GM19193 (cell line): Measurements from ENCODE around the gene CLDN15.

Source experiments
- POLR2A ChIP-seq: IDR thresholded peaks from 4 replicates; pipeline ENCODE4 v1.6.1; 2011; ENCODE audit not compliant: insufficient read depth, insufficient read length; ENCODE audit errors: extremely low read depth

The CLDN15 gene

DNA sequence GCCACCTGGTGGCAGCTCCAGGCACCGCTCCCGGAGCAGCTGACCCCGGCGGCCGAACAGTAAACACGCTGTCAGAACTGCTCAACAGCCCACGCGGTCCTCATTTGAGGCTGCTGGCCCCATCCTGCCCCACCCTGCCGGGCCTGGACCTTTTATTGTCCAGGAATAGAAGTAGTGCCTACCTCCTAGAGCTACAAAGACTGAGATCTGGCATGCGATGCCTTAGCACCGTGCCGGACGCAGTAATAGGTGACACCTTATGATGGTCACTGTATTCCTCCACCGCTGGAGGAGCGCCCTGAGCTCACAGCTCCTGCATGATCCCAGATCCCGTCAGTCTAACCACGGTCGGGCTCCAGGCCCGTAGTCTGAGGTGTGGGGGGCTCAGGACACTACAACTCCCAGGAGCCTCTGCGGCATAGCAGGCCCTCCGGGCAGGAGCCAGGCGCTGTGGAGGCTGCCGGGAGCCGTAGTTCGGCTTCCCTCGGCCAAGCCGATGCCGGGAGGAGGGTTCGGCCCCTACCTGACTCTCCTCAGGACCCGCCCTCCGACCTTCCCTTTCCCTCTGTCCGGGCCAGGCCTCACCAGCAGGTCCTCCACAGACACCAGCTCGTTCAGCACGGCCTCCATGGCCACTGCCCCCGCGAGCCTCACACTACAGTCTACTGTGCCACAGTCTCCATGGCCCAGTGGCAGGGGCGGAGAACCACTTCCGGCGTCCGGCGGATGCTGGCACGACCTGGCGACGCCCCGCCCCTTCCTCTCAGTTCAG is 7.0 kb upstream of the CLDN15 start, which contains the start of gene FIS1:
TSS of gene FIS1 (minus strand) at position 707 of the 772 bp plus-strand sequence. CDS start at position 630, 77 bp downstream.
- peak; percentile 87 for TF ChIP-seq POLR2A

DNA sequence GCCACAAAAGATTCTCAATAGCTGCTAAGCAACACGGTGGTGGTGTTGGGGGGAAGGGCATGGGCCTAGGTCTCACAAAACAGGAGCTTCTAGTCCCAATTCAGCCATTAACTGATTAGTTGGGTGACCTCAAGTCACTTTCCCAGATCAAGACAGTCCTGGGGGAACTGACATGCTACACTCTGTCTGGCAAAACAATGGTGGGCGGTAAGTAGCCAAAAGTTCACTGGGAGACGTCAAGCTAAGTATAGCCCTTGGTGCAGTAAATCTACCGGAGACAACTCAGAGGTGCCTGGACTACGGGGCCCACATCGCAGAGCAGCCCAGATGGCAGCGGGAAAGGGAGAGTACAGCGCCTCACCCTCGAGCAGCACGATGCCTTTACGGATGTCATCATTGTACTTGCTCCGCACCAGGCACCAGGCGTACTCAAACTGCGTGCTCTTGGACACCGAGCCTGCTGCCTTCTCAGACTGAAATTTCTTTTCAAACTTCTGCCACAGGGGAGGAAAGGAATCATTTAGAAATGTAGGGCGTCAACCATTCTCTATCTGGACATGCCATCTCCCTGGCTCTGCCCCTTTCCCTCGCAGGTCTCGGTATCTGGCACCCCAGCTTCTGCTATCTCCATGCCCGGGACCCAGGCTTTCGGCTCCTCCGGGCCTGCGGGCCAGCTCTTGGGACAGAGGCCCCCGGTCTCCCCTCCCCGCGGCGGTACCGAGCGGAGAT is 6.2 kb upstream of the CLDN15 start:
- TF ChIP-seq POLR2A: no peak

DNA sequence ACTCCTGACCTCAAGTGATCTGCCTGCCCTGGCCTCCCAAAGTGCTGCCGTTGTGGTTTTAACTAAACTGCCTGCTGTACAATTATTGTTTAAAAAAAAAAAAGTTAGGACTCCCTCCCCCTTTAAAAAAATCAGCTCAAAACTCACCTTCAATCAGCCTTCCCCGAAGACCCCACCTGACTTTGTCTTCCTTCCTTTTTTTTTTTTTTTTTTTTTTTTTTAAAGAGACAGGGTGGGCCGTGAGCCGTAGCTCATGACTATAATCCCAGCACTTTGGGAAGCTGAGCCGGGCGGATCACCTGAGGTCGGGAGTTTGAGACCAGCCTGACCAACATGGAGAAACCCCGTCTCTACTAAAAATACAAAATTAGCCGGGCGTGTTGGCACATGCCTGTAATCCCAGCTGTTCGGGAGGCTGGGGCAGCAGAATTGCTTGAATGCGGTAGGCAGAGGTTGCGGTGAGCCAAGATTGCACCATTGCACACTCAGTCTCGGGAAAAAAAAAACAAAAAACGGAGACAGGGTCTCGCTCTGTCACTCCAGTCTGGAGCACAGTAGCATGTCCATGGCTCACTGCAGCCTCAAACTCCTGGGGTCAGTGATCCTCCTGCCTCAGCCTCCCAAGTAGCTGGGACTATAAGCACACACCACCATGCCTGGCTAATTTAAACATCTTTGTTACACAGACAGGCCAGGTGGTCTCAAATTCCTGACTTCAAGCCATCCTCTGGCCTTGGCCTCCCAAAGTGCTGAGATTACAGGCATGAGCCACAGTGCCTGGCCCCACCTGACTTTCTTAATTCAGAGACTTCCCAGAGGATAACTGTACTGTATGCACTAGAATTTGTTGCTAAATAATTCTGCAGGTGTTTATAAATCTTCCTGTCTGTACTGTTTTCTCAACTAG is 4.1 kb upstream of the CLDN15 start:
- no peak for TF ChIP-seq POLR2A

DNA sequence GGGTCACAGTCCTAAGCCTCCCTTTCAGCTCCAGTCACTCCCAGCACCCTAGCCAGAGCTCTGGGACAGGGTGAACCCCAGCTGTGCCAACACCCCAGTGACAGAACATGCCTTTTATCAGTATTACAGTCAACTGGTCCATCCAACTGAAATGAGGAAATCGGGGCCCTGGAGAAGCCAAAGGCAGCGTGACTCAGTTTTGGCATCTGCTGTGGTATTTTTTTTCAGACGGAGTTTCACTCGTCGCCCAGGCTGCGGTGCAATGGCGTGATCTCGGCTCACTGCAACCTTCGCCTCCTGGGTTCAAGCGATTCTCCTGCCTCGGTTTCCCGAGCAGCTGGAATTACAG is 3.4 kb upstream of the CLDN15 start:
- no peak for TF ChIP-seq POLR2A

DNA sequence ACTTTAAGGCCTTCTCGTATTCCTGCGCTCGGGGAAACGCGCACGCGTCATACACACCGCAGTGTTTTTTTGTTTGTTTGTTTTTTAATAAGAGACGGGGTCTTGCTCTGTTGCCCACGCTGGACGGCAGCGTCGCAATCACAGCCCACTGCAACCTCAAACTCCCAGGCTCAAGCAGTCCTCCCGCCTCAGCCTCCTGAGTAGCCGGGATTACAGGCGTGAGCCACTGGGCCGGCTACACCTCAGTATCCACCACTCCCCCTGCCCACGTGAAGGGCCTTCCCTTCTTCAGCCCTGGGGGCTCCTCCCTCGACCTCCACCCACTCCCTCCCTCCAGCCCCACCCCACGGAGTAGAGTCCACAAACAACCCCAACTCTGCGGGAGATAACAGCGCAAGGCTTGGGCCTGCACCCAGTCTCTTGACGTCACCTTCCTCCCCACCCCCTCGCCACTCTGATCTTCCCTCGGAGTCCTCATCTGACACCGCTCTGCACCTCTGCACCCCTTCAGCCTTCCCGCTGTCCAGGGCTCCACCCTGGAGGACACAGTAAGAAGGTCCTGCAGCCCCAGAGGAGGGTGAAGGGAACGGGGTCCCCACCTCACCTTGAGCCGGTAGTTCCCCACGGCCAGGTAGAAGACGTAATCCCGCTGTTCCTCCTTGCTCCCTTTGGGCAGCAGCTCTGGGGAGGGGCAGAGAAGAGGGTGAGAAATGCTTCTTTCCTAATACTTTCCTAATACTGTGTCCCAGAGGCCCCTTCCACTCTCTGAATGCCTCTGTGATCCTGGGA is 2.8 kb upstream of the CLDN15 start:
- TF ChIP-seq POLR2A: no peak

DNA sequence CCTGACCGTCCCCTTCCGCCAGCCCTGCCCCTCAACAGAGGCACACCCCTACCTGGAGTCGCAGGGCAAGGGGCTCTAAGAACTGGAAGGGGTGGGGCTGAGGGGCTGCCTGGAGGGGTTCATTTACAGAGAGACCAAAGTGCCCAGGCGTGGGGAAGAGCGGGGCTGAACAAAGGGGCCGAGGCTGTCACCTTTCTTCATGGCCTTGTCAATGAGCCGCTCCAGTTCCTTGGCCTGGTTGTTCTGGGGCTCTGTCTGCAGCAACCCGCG is 2.3 kb upstream of the CLDN15 start:
- no peak for TF ChIP-seq POLR2A

DNA sequence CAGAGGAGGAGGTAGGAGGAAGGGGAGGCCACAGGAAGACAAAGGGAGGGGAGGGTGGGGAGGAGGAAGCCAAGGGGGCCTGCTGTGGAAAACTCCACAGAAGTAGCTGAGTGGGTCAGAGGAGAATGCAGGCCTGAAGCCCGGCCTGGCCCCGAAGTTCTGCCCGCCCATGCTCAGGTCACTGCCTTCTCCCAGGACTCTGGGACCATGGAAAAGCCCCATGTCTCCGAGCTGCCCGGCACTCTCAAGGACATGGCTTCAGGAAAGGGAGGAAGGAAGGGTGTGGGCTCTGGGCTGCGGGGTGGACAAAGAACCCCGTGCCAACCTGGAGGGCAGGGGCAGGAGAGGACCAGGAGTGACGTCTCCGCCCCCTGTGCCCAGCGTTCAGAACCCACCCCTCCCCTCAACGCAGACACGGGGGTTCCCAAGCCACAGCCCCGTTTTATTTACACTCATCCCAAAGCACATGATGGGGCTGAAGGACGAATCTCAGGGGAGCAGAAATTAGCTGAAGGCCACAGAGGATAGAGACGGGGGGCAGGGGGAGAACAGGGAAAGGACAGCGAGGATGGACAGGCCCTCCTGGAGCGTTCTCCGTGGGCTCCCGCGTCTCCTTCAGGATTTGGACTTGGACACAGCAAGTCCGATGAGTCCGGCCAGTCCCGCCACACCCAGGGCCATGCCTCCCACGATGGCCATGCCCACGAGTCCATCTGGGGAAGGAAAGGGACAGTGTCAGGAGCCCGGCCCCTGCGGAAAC is 1.8 kb upstream of the CLDN15 start:
- TF ChIP-seq POLR2A: no peak

DNA sequence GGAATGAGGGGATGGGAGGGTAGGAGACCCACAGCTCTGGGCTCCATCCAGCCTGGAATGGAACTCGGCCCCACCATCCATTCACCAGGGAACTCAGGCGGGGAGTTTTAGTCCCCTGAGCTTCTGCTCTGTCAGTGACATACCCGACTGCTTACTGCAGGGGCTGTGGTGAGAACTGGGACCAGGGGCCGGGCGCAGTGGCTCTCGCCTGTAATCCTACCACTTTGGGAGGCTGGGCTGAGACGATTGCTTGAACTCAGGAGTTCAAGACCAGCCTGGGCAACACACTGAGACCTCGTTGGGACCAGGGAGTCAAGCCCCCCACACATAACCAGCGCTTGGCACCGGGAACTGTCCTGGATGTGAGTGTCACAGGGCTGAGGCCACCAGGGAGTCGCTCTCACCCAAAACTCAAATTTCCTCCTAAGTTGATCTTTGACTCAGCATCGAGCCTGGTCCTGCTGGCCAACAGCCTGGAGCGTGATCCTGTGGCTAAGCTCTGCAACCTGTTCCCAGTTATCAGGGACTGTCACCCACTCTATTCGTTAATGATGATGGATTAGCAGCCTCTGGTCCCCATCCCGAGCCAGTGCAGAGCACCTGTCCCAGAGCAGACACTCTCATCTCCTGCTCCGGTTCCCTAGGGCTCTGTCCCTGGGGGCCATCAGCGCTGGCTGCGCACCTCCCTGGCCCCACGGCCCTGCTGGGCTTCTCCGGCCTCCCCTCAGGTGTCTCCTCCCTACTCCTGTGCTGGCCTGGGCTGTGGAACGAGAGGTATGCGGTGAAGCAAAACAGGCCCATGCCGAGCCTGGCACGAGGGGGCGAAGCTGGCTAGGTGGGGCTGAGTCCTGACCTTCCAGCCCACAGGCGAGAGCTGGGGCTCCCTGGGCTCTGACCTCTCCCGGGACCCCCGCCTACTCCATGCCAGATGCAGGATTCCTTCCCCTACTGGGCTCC is 902 bp upstream of the CLDN15 start:
- no peak for TF ChIP-seq POLR2A

DNA sequence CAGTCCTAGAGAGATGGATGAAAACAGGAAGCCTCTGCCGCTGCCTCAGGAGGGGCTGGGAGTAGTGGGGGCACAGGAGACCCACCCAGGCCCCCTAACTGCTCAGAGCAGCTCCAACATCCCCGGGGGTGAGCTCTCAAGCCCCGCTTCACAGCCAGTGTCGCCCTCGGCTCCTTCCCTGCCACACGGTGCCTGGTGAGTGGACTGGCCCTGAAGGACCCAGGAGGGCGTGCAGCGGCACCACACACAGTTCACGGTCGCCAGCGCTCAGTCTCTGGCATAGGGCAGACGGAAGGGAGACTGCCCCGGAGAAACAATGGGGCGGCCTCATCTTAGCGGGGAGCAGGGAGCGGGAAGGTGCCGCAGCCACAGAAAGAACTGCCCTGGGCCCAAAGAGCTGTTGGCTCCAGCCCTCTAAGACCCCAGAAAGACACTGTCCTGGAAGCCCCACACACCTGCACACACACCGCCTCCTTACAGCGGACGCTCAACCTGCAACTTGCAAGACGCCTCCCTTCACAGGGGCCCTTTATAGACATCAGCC is 1.2 kb downstream of the CLDN15 start:
- no peak for TF ChIP-seq POLR2A

DNA sequence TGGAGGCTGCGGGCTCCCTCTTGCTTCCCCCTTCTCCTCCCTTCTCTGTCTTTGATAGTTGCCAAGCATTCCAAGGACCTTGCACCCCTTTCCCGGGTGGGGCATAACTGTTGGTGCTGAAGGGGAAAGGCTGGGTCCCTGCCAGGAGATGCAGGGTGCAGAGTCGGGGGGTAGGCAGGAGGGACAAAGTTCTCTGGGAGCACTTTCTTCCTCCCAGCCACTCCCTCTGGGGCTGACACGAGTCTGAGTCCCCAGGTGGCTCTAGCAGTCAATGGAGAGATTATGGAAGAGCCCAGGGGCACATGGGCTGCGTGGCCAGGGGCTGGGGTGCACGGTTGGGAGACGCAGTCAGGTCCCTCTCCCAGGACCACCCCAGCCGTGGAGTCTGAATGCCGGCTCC is 2.1 kb downstream of the CLDN15 start:
- no peak for TF ChIP-seq POLR2A

DNA sequence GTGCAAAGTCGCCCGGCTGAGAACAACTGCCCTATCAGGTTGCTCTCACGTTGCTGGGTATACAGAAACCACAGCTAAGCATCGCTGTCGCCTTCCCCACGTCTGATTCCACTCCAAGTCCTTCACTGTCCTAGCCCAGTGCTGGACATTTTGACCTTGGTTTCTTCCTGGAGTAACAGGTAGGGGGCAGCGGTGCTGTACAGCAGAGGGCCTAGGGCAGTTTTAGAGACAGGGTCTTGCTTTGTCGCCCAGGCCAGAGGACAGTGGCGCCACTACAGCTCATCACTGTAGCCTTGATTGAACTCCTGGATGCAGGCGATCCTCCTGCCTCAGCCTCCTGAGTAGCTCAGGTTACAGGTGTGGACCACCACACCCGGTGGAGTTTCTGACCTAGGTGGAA is 2.6 kb downstream of the CLDN15 start:
- TF ChIP-seq POLR2A: no peak

DNA sequence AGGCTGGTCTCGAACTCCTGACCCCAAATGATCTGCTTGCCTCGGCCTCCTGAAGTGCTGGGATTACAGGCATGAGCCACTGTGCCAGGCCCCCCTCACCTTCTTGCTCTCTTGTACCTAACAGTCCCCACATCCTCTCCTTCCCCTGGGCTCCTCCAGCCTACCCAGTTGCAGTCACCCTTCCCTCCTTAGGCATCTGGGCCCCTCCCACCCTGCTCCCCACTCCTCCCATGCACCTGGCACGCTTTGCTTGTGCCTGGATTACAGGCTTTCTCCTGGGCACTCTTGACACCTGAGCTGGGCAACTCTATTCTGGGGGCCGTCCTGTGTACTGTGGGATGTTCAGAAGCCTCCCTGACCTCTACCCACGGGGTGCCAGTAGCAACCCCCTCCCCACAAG is 3.0 kb downstream of the CLDN15 start:
- no peak for TF ChIP-seq POLR2A

DNA sequence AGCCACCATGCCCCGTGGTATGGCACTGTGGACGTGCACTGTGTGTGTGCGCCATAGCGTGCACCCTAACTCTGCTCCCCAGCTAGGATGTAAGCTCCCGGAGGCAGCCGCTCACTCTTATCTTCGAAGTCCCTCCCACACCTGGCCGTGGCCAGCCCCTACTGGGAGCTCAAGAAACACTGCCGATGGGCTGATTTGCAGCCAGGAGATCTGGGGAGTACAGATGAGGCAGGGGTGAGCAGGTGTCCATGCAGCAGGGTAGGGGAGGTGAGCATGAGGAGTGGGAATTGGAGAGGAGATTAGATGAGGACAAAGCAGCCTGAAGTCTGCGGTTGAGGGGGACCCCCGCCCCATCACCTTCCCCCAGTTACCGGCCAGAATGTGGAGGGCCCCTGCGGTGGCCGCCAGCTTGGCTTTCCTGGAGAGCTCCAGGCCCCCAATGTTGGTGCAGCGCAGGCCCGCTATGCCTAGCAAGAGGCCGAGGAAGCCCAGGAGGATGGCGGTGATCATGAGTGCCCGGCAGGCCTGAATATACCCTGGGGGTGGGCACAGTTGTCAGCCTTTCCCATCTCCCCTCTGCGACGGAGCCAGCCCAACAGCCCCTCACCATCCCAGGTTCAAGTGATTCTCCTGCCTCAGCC is 3.6 kb downstream of the CLDN15 start:
- TF ChIP-seq POLR2A: no peak
